HepG2 (cell line): ENCODE data around the gene CDC34. TPM values are rescaled to one million over a fixed set of nuclear protein-coding genes. Genes with fewer than 3 reads are reported as not detected.

Source experiments
- ARNTL ChIP-seq: sonication (generic); formaldehyde crosslinking; IDR thresholded peaks from 2 replicates; pipeline ENCODE4 v1.4.0; 2020; ENCODE audit warnings: mild to moderate bottlenecking, missing genetic modification reagents
- CEBPZ ChIP-seq: IDR thresholded peaks from 2 replicates; pipeline ENCODE4 v1.6.1; 2012; ENCODE audit warnings: low read length, improper control_type of control experiment
- FOXC1 ChIP-seq: sonication (generic); formaldehyde crosslinking; IDR thresholded peaks from 2 replicates; pipeline ENCODE4 v1.8.0; 2022; ENCODE audit warnings: mild to moderate bottlenecking, missing genetic modification reagents, borderline replicate concordance
- GPBP1L1 ChIP-seq: sonication (generic); formaldehyde crosslinking; IDR thresholded peaks from 2 replicates; pipeline ENCODE4 v1.5.0; 2020; ENCODE audit warnings: mild to moderate bottlenecking, missing genetic modification reagents
- NBN ChIP-seq: fragments of 450-650 bp; conservative IDR thresholded peaks from 2 replicates; pipeline ENCODE4 v1.6.1; 2017
- NR2F2 ChIP-seq: IDR thresholded peaks from 2 replicates; pipeline ENCODE4 v1.6.1; 2012; ENCODE audit warnings: low read depth, inconsistent platforms, borderline replicate concordance
- NRL ChIP-seq: sonication (generic); formaldehyde crosslinking; IDR thresholded peaks from 2 replicates; pipeline ENCODE4 v1.5.0; 2020; ENCODE audit warnings: missing genetic modification reagents, mild to moderate bottlenecking, moderate library complexity, borderline replicate concordance
- SIN3A ChIP-seq: IDR thresholded peaks from 2 replicates; pipeline ENCODE4 v1.6.1; 2011; ENCODE audit warnings: low read depth, mild to moderate bottlenecking, control low read depth, low read length, borderline replicate concordance
- SMAD1 ChIP-seq: sonication (generic); formaldehyde crosslinking; IDR thresholded peaks from 2 replicates; pipeline ENCODE4 v1.4.0; 2020; ENCODE audit warnings: missing genetic modification reagents, low read depth, mild to moderate bottlenecking, borderline replicate concordance
- ZNF235 ChIP-seq: sonication (generic); formaldehyde crosslinking; IDR thresholded peaks from 2 replicates; pipeline ENCODE4 v1.8.1; 2023; ENCODE audit warnings: mild to moderate bottlenecking, missing genetic modification reagents, borderline replicate concordance
- ZNF264 ChIP-seq: sonication (generic); formaldehyde crosslinking; IDR thresholded peaks from 2 replicates; pipeline ENCODE4 v1.4.0; 2020; ENCODE audit warnings: missing genetic modification reagents
- ZNF280B ChIP-seq: sonication (generic); formaldehyde crosslinking; IDR thresholded peaks from 2 replicates; pipeline ENCODE4 v1.5.0; 2020; ENCODE audit warnings: missing genetic modification reagents, mild to moderate bottlenecking, borderline replicate concordance
- ZNF281 ChIP-seq: sonication (generic); formaldehyde crosslinking; IDR thresholded peaks from 2 replicates; pipeline ENCODE4 v1.4.0; 2020; ENCODE audit warnings: missing genetic modification reagents, borderline replicate concordance
- ZNF441 ChIP-seq: sonication (generic); formaldehyde crosslinking; IDR thresholded peaks from 2 replicates; pipeline ENCODE4 v1.7.0; 2021; ENCODE audit warnings: missing genetic modification reagents, borderline replicate concordance
- ZSCAN22 ChIP-seq: sonication (generic); formaldehyde crosslinking; IDR thresholded peaks from 2 replicates; pipeline ENCODE4 v1.4.0; 2020; ENCODE audit warnings: mild to moderate bottlenecking, missing genetic modification reagents
- polyA plus RNA-seq, 8 experiments: library from polyadenylated mRNA; depleted of rRNA in 3 of 8; stranded (reverse) in 7 of 8; unstranded in 1 of 8; fragments of >200 nt; fragmentation: Illumina TruSeq in 4 of 8; extraction: Trizol in 4 of 8; gene quantifications; 2 replicates each; pipeline versions ENCODE4 v1.2.1 to v1.2.3, GENCODE V29; 2011 to 2016; ENCODE audit warnings: low read depth in 4 of 8, missing spikeins in 1 of 8, mixed read lengths in 1 of 8; ENCODE audit not compliant: insufficient read depth in 1 of 8
- total RNA-seq, 5 experiments: library from RNA; depleted of rRNA; stranded (reverse); fragments of >200 nt; fragmentation: Illumina TruSeq; extraction: Trizol; gene quantifications; 2 replicates each; pipeline ENCODE4 v1.2.3, GENCODE V29; 2016; ENCODE audit warnings: low read depth in 1 of 5
- TF ChIP-seq, protein P1 (sequence below): sonication (generic); formaldehyde crosslinking; IDR thresholded peaks from 2 replicates; pipeline ENCODE4 v1.8.1; 2023; ENCODE audit warnings: mild to moderate bottlenecking, missing genetic modification reagents

CDC34 gene
- total and polyA plus RNA-seq, 2 of the 13 experiments (the other 11 are each of a cell fraction or from before 2014, with no cell fraction given) = 138 to 150 TPM

GRCh38 chr19:591099-591958 is 59.8 kb downstream of the CDC34 start (continued):
- peak; percentile 71; the same call in 1 of the 2 replicates for TF ChIP-seq FOXC1 (CRISPR knock-in tag)
- peak; percentile 61; the same call in 1 of the 2 replicates for TF ChIP-seq ZNF280B (CRISPR knock-in tag)
- TF ChIP-seq ZNF441 (CRISPR knock-in tag) = peak; percentile 85; the same call in 1 of the 2 replicates
- no peak for TF ChIP-seq ARNTL (CRISPR knock-in tag)
- 0 out of 2 replicates have a peak, but pooled peaks have one; percentile 28 for TF ChIP-seq ZNF235 (CRISPR knock-in tag)
- TF ChIP-seq ZNF264 (CRISPR knock-in tag) = peak; percentile 56; the same call in 1 of the 2 replicates
- peak; percentile 57; the same call in 1 of the 2 replicates for TF ChIP-seq NRL (CRISPR knock-in tag)
- TF ChIP-seq SMAD1 (CRISPR knock-in tag) = no peak
- peak; percentile 32; the same call in 1 of the 2 replicates for TF ChIP-seq SIN3A
- TF ChIP-seq ZSCAN22 (CRISPR knock-in tag) = no peak
- TF ChIP-seq NR2F2 = no peak
- peak; percentile 20; the same call in 1 of the 2 replicates for TF ChIP-seq ZNF281
- TF ChIP-seq CEBPZ = no peak
- no peak for TF ChIP-seq GPBP1L1
- TF ChIP-seq, protein P1, sequence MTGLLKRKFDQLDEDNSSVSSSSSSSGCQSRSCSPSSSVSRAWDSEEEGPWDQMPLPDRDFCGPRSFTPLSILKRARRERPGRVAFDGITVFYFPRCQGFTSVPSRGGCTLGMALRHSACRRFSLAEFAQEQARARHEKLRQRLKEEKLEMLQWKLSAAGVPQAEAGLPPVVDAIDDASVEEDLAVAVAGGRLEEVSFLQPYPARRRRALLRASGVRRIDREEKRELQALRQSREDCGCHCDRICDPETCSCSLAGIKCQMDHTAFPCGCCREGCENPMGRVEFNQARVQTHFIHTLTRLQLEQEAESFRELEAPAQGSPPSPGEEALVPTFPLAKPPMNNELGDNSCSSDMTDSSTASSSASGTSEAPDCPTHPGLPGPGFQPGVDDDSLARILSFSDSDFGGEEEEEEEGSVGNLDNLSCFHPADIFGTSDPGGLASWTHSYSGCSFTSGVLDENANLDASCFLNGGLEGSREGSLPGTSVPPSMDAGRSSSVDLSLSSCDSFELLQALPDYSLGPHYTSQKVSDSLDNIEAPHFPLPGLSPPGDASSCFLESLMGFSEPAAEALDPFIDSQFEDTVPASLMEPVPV (CRISPR knock-in tag) = no peak; the same call in 1 of the 2 replicates
- no peak for TF ChIP-seq NBN
